CD4-positive, alpha-beta T cell (primary cell): Measurements from ENCODE around the gene LDB2. TPM values are rescaled to one million over a fixed set of nuclear protein-coding genes. Genes with fewer than 3 reads are reported as not detected.

Experiments used
- ATAC-seq: fragments of 200-7000 bp; cut with Tn5 transposase; one replicate; pipeline ENCODE4 v1.10.0; 2022; ENCODE audit warnings: mild to moderate bottlenecking; ENCODE audit not compliant: poor library complexity
- CTCF ChIA-PET: fragments of 350-600 bp; sonication (Branson Sonifier 250); formaldehyde crosslinking; loops from one replicate; lab custom pipeline; 2021; ENCODE audit warnings: antibody characterized with exemption, inconsistent platforms; lab: Charles Lee
- POLR2A ChIA-PET: fragments of 350-600 bp; sonication (Branson Sonifier 250); formaldehyde crosslinking; loops from one replicate; lab custom pipeline; 2021; ENCODE audit warnings: antibody characterized with exemption, inconsistent platforms; lab: Charles Lee
- DNase-seq, 14 experiments: peaks; one replicate each; pipeline ENCODE4 v3.0.0-alpha.2; 2013 to 2020; ENCODE audit warnings: mixed read lengths in 2 of 14
- H3K27ac ChIP-seq, 2 donors: one replicate each; pipeline versions ENCODE4 v1.5.1 to v1.7.0; 2013; ENCODE audit warnings: low read length in 2 of 2, low read depth in 1 of 2, mild to moderate bottlenecking in 1 of 2
- H3K27me3 ChIP-seq, 2 experiments: 1 replicate in 1 of 2; 2 replicates in 1 of 2; pipeline versions ENCODE4 v1.6.1 to v1.7.0; 2013; ENCODE audit warnings: low read length in 2 of 2, control low read depth in 1 of 2, mild to moderate bottlenecking in 1 of 2, moderate library complexity in 1 of 2; ENCODE audit not compliant: insufficient read depth in 2 of 2, control insufficient read depth in 1 of 2
- H3K36me3 ChIP-seq: one replicate; pipeline ENCODE4 v1.6.1; 2013; ENCODE audit warnings: low read length, control low read depth; ENCODE audit not compliant: insufficient read depth
- H3K4me1 ChIP-seq: one replicate; pipeline ENCODE4 v1.6.1; 2013; ENCODE audit warnings: low read length, control low read depth; ENCODE audit not compliant: insufficient read depth
- H3K4me3 ChIP-seq: one replicate; pipeline ENCODE4 v1.5.1; 2013; ENCODE audit warnings: mild to moderate bottlenecking, low read length, moderate library complexity
- H3K9me3 ChIP-seq, 2 experiments: 1 replicate in 1 of 2; 2 replicates in 1 of 2; pipeline versions ENCODE4 v1.6.1 to v1.7.0; 2013; ENCODE audit warnings: low read length in 2 of 2, mild to moderate bottlenecking in 2 of 2, control low read depth in 1 of 2, moderate library complexity in 1 of 2; ENCODE audit not compliant: control insufficient read depth in 1 of 2, insufficient read depth in 1 of 2
- H3K27ac Mint-ChIP-seq: one replicate; pipeline ENCODE4 v1.8.0; 2020; ENCODE audit warnings: mixed read lengths
- H3K27me3 Mint-ChIP-seq: one replicate; pipeline ENCODE4 v1.8.0; 2021; ENCODE audit warnings: mixed read lengths
- H3K36me3 Mint-ChIP-seq: one replicate; pipeline ENCODE4 v1.8.0; 2021; ENCODE audit warnings: low read depth, mixed read lengths
- H3K4me1 Mint-ChIP-seq: one replicate; pipeline ENCODE4 v1.8.0; 2021; ENCODE audit warnings: low read depth, mixed read lengths
- H3K4me3 Mint-ChIP-seq: one replicate; pipeline ENCODE4 v1.8.0; 2020; ENCODE audit warnings: mild to moderate bottlenecking, mixed read lengths
- H3K9me3 Mint-ChIP-seq: one replicate; pipeline ENCODE4 v1.8.0; 2020; ENCODE audit warnings: mixed read lengths
- intact Hi-C, 2 experiments: fragments of 100-400 bp; cut with DNase I in 1 of 2; cut with micrococcal nuclease in 1 of 2; formaldehyde crosslinking; loops; one replicate each; pipeline versions ENCODE4 v1.15.1 to v1.9.0; 2023 to 2025; cut with DNase I, micrococcal nuclease
- total RNA-seq, 174 experiments: library from RNA in 2 of 174; stranded (reverse) in 2 of 174; gene quantifications; one replicate each; pipeline ENCODE4 v1.2.3 and lab custom pipeline; 2021 to 2026
- TF ChIP-seq, protein P1 (sequence below): fragments of 200-600 bp; IDR thresholded peaks from one replicate; pipeline ENCODE4 v1.8.0; 2022; ENCODE audit warnings: antibody characterized with exemption, mild to moderate bottlenecking

Gene LDB2
- total RNA-seq, 2 experiments from 2014 or later = not detected

DNA sequence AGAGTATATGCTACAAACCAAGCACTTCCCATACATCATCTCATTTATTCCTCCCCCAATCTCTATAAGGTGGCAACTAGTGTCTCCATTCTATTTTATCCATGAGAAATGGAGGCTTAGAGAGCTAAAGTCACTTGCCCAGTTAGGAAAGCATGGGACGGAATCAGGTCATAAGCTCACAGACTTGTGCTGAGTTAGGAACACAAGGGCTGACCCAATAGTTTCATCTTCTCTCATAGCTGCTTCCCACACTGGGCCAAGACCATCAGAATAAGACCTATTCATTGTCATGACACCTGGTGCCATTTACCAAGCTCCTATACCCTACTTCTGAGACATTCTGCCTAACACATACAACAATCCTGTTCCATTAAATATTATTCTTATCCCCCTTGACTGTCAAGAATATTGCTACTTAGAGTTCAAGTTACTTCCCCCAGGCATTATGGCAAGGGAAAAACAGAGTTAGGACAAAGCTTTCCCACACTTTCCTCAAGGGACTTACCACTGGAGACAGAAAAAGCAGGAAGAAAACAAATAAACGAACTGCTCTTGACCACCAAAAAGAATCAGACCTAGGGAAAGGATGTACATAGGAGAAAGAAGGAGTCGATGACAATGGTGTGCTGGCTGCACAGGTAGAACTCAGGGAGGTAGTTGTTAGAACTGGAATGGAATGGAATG lies 167.8 kb downstream of the LDB2 start:
- Mint-ChIP-seq H3K4me1 (no peaks in the 10 kb centered on the region), H3K36me3 (no peaks in the 10 kb centered on the region), H3K4me3 (no peak overlapping the region), H3K27me3 (peaks cover 7% of the 10 kb centered on the region), H3K27ac (no peak overlapping the region), H3K9me3 (no peaks in the 10 kb centered on the region)
- TF ChIP-seq, protein P1, sequence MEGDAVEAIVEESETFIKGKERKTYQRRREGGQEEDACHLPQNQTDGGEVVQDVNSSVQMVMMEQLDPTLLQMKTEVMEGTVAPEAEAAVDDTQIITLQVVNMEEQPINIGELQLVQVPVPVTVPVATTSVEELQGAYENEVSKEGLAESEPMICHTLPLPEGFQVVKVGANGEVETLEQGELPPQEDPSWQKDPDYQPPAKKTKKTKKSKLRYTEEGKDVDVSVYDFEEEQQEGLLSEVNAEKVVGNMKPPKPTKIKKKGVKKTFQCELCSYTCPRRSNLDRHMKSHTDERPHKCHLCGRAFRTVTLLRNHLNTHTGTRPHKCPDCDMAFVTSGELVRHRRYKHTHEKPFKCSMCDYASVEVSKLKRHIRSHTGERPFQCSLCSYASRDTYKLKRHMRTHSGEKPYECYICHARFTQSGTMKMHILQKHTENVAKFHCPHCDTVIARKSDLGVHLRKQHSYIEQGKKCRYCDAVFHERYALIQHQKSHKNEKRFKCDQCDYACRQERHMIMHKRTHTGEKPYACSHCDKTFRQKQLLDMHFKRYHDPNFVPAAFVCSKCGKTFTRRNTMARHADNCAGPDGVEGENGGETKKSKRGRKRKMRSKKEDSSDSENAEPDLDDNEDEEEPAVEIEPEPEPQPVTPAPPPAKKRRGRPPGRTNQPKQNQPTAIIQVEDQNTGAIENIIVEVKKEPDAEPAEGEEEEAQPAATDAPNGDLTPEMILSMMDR = no peak
- ATAC-seq (no peak), DNase-seq (no peak)
- Histone ChIP-seq H3K4me1 (no peaks in the 10 kb centered on the region), H3K27ac (no peak overlapping the region), H3K9me3 (no peaks in the 10 kb centered on the region), H3K36me3 (no peaks in the 10 kb centered on the region), H3K4me3 (no peak overlapping the region), H3K27me3 (no peaks in the 10 kb centered on the region)
- CTCF ChIA-PET = no interaction called here
- intact Hi-C loops = no loop called here
- POLR2A ChIA-PET = no interaction called here

- Mint-ChIP-seq H3K4me3 (no peak overlapping the region), H3K27me3 (peaks cover 9% of the 10 kb centered on the region), H3K27ac (no peak overlapping the region), H3K36me3 (no peaks in the 10 kb centered on the region), H3K9me3 (peaks cover 3% of the 10 kb centered on the region), H3K4me1 (no peaks in the 10 kb centered on the region)
- Histone ChIP-seq H3K9me3 (no peaks in the 10 kb centered on the region), H3K4me3 (no peak overlapping the region), H3K36me3 (no peaks in the 10 kb centered on the region), H3K27me3 (no peaks in the 10 kb centered on the region), H3K4me1 (no peaks in the 10 kb centered on the region), H3K27ac (no peak overlapping the region)
- ChIA-PET CTCF (no interaction called here), POLR2A (no interaction called here)
- intact Hi-C loops = no loop called here
- DNase-seq = no peak
- TF ChIP-seq, protein P1 = no peak
- no peak for ATAC-seq
Measured at GRCh38 chr4:16729336-16729735, 169.1 kb downstream of the LDB2 start.

- intact Hi-C loops = no loop called here
- POLR2A ChIA-PET = no interaction called here
Measured at GRCh38 chr4:16728849-16729248, 169.6 kb downstream of the LDB2 start.

More at GRCh38 chr4:16728849-16729248, 169.6 kb downstream of the LDB2 start:
- no peak overlapping the region for H3K27ac ChIP-seq
- H3K36me3 ChIP-seq = no peaks in the 10 kb centered on the region
- no peak overlapping the region for H3K4me3 ChIP-seq
- H3K4me1 ChIP-seq = no peaks in the 10 kb centered on the region
- no peak for DNase-seq
- H3K4me3 Mint-ChIP-seq = no peak overlapping the region
- CTCF ChIA-PET = no interaction called here
- H3K4me1 Mint-ChIP-seq = no peaks in the 10 kb centered on the region
- no peaks in the 10 kb centered on the region for H3K27me3 ChIP-seq
- H3K27me3 Mint-ChIP-seq = peaks cover 14% of the 10 kb centered on the region
- H3K9me3 Mint-ChIP-seq = peaks cover 3% of the 10 kb centered on the region
- H3K9me3 ChIP-seq = no peaks in the 10 kb centered on the region
- TF ChIP-seq, protein P1 = no peak
- H3K36me3 Mint-ChIP-seq = no peaks in the 10 kb centered on the region
- no peak for ATAC-seq
- H3K27ac Mint-ChIP-seq = no peak overlapping the region
